Measurements from ENCODE around the gene NDUFA7. TPM values are rescaled to one million over a fixed set of nuclear protein-coding genes. Genes with fewer than 3 reads are reported as not detected.
"Not testable (repeated sequence)": the region's sequence is repeated elsewhere in the genome, so short reads cannot be mapped to it uniquely, and the experiment has no call there.

The NDUFA7 gene
- total and polyA plus RNA-seq, 4 donors: 18.9 to 53.0 (median 26.7) TPM

DNA sequence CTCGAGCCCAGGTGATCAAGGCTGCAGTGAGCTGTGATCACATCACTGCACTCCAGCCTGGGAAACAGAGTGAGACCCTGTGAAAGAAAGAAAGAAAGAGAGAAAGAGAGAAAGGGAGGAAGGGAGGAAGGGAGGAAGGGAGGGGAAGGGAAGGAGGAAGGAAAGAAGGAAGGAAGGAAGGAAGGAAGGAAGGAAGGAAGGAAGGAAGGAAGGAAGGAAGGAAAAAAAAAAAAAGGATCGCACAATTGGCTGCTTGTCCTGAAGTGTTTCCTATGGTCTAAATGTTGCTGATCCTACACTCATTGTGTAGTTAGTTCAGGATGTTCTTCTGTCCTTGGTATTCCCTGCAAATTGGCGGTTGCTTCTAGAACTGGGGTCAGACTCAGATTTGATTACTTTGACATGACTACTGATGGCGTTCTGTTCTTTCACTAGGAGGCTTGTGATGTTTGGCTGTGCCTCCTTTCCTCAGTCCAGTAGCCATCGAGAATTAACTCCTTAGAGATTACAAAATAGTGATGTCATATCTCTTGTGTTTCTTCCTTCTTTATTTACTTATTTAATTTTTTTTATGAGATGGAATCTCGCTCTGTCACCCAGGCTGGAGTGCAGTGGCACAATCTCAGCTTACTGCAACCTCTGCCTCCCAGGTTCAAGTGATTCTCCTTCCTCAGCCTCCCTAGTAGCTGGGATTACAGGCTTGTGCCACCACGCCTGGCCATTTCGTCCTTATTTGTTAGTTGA lies 28.6 kb upstream of the NDUFA7 start:
- intact Hi-C loops (cut with DNase I): loop anchor here (5.0 to 10.0 kb wide), 2 partner anchors 158 to 225 kb away; partner anchors contain the start of gene MYO1F (in 1 of the 2)
- 54 to 65% methylated on average over 8 of the region's 8 CpGs for WGBS, 2 donors
- not testable (repeated sequence) for DNase-seq

GRCh38 chr19:8343483-8343844 lies 22.3 kb upstream of the NDUFA7 start:
- H3K4me3 ChIP-seq (ENCODE audit: low read length in 2 of 2): no peak overlapping the region
- H3K27me3 ChIP-seq (ENCODE audit: control insufficient read depth in 1 of 2, insufficient read depth in 2 of 2, low read length in 1 of 2): no peaks in the 10 kb centered on the region
- H3K4me1 ChIP-seq (ENCODE audit: control insufficient read depth in 1 of 2, insufficient read depth in 2 of 2, low read length in 2 of 2): no peaks in the 10 kb centered on the region
- DNase-seq (no peak), ATAC-seq (ENCODE audit: low FRiP score) (no peak)
- H3K36me3 ChIP-seq (ENCODE audit: control insufficient read depth in 1 of 2, insufficient read depth in 2 of 2, low read length in 1 of 2): no peaks in the 10 kb centered on the region
- intact Hi-C loops (cut with DNase I): no loop called here
- WGBS, 2 donors: 35 to 42% methylated on average over 11 of the region's 11 CpGs
- H3K27ac ChIP-seq (ENCODE audit: low read depth in 1 of 2, low read length in 2 of 2): no peak overlapping the region
- no peaks in the 10 kb centered on the region for H3K9me3 ChIP-seq (ENCODE audit: control insufficient read depth, low read length)

More for the DNA sequence above, 28.6 kb upstream of the NDUFA7 start:
- H3K27me3 ChIP-seq (ENCODE audit: control insufficient read depth in 1 of 2, insufficient read depth in 2 of 2, low read length in 1 of 2); H3K27ac ChIP-seq (ENCODE audit: low read depth in 1 of 2, low read length in 2 of 2); ATAC-seq (ENCODE audit: low FRiP score); H3K9me3 ChIP-seq (ENCODE audit: control insufficient read depth, low read length); H3K36me3 ChIP-seq (ENCODE audit: control insufficient read depth in 1 of 2, insufficient read depth in 2 of 2, low read length in 1 of 2); H3K4me3 ChIP-seq (ENCODE audit: low read length in 2 of 2); H3K4me1 ChIP-seq (ENCODE audit: control insufficient read depth in 1 of 2, insufficient read depth in 2 of 2, low read length in 2 of 2): not testable (repeated sequence)

DNA sequence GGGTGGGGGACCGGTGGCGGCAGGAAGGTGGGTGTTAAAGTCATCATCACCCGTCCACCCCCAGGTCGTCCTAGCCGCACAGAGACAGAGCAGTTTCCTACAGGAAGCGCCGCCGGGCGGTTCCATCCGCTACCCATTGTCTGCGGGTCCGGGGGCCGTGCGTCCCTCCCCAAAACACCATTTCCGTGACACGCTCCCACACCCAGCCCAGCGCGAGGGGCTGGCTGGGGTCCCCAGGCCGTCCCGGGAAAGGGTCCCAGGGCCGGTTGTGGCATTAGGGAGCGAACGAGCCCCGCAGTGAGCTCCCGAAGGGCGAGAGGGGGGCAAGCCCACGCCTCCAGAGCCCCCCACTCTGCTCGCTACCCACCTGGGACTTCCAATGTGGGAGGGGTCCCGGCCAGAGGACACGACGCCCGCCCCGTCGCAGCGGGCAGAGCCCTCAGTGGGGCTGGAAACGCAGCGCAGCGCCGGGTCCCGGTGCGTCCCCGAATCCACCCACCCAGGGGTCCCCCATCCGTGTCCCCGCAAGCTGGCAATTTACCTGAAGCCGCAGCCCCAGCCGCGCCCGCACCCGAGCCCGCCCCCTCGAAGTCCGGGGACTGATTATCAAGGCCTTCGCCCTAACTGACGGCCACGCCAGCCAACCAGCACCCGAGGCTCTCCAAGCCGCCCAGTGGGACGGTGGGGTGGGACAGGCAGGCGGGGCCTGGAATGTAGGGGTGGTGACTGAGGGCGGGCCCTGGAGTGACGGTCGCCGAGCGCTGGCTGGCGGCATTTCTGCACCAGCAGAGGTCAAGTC lies 21.7 kb upstream of the NDUFA7 start, which contains the start of gene KANK3:
Gene KANK3, minus strand, starts transcription at position 579 of the 799 bp plus-strand sequence. CDS start 5,434 bp downstream, outside the sequence.
- 3 to 5% methylated on average over 56 to 65 of the region's 65 CpGs for WGBS, 2 donors
- peak; percentile 95 for ATAC-seq (ENCODE audit: low FRiP score)
- H3K27ac ChIP-seq (ENCODE audit: low read depth in 1 of 2, low read length in 2 of 2): no peak within 1 kb of the TSS

DNA sequence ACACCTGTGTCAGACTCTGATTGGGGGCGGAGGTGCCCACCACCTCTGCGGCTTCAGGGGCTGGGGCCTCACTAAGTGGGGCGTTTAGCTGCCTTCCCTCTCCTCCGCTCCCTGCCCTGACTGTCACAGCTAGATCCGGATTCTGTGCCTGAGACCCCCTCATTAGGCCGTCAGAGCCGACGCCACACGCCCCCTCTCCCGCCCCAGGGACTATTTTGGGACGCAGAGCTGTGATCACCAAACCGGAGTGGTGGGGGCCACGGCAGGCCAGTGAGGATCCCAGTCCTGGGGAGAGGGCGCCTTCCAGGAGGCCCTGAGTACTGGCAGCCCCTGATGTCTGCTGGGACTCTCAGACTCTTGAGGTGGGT lies 21.1 kb upstream of the NDUFA7 start:
- H3K4me1 ChIP-seq (ENCODE audit: control insufficient read depth in 1 of 2, insufficient read depth in 2 of 2, low read length in 2 of 2): no peaks in the 10 kb centered on the region
- peak; percentile 55 for ATAC-seq (ENCODE audit: low FRiP score)
- no peak overlapping the region for H3K4me3 ChIP-seq (ENCODE audit: low read length in 2 of 2)
- no peak for DNase-seq
- H3K36me3 ChIP-seq (ENCODE audit: control insufficient read depth in 1 of 2, insufficient read depth in 2 of 2, low read length in 1 of 2): no peaks in the 10 kb centered on the region
- no peaks in the 10 kb centered on the region for H3K9me3 ChIP-seq (ENCODE audit: control insufficient read depth, low read length)
- WGBS, 2 donors: 31 to 37% methylated on average over 14 of the region's 14 CpGs
- no peak overlapping the region for H3K27ac ChIP-seq (ENCODE audit: low read depth in 1 of 2, low read length in 2 of 2)
- no peaks in the 10 kb centered on the region for H3K27me3 ChIP-seq (ENCODE audit: control insufficient read depth in 1 of 2, insufficient read depth in 2 of 2, low read length in 1 of 2)
- intact Hi-C loops (cut with DNase I): no loop called here

More for the DNA sequence above, 21.7 kb upstream of the NDUFA7 start, which contains the start of gene KANK3:
- Histone ChIP-seq H3K9me3 (ENCODE audit: control insufficient read depth, low read length) (no peaks in the 10 kb centered on the region), H3K4me1 (ENCODE audit: control insufficient read depth in 1 of 2, insufficient read depth in 2 of 2, low read length in 2 of 2) (no peaks in the 10 kb centered on the region), H3K27me3 (ENCODE audit: control insufficient read depth in 1 of 2, insufficient read depth in 2 of 2, low read length in 1 of 2) (no peaks in the 10 kb centered on the region), H3K4me3 (ENCODE audit: low read length in 2 of 2) (no peak within 1 kb of the TSS), H3K36me3 (ENCODE audit: control insufficient read depth in 1 of 2, insufficient read depth in 2 of 2, low read length in 1 of 2) (no peaks in the 10 kb centered on the region)
- intact Hi-C loops (cut with DNase I): no loop called here
- DNase-seq: peak; percentile 96 to 98

GRCh38 chr19:8341504-8341903 lies 20.3 kb upstream of the NDUFA7 start:
- DNase-seq; H3K27ac ChIP-seq (ENCODE audit: low read depth in 1 of 2, low read length in 2 of 2); intact Hi-C loops (cut with DNase I); H3K4me1 ChIP-seq (ENCODE audit: control insufficient read depth in 1 of 2, insufficient read depth in 2 of 2, low read length in 2 of 2); H3K9me3 ChIP-seq (ENCODE audit: control insufficient read depth, low read length); ATAC-seq (ENCODE audit: low FRiP score); H3K4me3 ChIP-seq (ENCODE audit: low read length in 2 of 2); H3K36me3 ChIP-seq (ENCODE audit: control insufficient read depth in 1 of 2, insufficient read depth in 2 of 2, low read length in 1 of 2); H3K27me3 ChIP-seq (ENCODE audit: control insufficient read depth in 1 of 2, insufficient read depth in 2 of 2, low read length in 1 of 2): not testable (repeated sequence)
- WGBS, 2 donors: 95 to 97% methylated on average over 4 of the region's 4 CpGs

DNA sequence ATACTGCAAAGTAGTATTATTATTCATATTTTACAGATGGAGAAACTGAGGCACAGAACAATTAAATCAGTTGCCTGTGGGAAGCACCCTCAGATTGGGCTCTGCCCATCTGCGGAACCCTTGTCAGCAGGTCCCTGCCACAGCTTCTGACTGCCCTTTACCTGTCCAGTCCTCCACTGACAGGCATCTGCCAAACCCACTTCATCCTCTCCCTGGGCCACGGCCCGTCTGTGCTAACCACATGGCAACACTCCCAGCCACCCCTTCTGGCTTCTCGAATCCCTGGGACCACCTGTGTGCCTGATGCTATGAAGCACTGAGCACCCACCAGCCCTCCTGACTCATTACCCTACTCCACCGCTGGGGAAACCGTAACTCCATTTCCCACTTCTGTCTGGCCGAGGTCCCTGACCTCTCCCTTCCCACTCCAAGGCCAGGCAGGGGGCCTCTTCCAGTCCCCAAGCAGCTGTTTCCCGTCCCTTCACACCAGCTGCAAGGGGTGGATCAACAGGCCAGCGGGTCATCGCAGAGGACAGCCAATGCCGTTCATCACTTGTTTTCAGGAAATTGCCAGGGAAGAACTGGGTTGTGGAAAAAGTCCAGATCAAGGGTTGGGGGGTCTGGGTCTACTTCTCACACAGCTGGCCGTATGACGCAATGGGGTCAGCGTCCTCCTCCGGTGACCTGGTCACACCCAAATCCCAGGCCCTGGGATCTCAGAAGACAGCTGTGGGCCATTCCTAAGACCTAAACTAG lies 19.3 kb upstream of the NDUFA7 start:
- intact Hi-C loops (cut with DNase I): no loop called here
- no peak overlapping the region for H3K4me3 ChIP-seq (ENCODE audit: low read length in 2 of 2)

GRCh38 chr19:8338835-8339234 lies 17.7 kb upstream of the NDUFA7 start:
- ATAC-seq (ENCODE audit: low FRiP score) (no peak), DNase-seq (no peak)
- Histone ChIP-seq H3K27ac (ENCODE audit: low read depth in 1 of 2, low read length in 2 of 2) (no peak overlapping the region), H3K27me3 (ENCODE audit: control insufficient read depth in 1 of 2, insufficient read depth in 2 of 2, low read length in 1 of 2) (no peaks in the 10 kb centered on the region), H3K4me3 (ENCODE audit: low read length in 2 of 2) (no peak overlapping the region), H3K4me1 (ENCODE audit: control insufficient read depth in 1 of 2, insufficient read depth in 2 of 2, low read length in 2 of 2) (no peaks in the 10 kb centered on the region), H3K9me3 (ENCODE audit: control insufficient read depth, low read length) (no peaks in the 10 kb centered on the region), H3K36me3 (ENCODE audit: control insufficient read depth in 1 of 2, insufficient read depth in 2 of 2, low read length in 1 of 2) (no peaks in the 10 kb centered on the region)
- WGBS, 2 donors: 62 to 82% methylated on average over 6 of the region's 6 CpGs
- intact Hi-C loops (cut with DNase I): no loop called here

More for the DNA sequence above, 19.3 kb upstream of the NDUFA7 start:
- Histone ChIP-seq H3K27ac (ENCODE audit: low read depth in 1 of 2, low read length in 2 of 2) (no peak overlapping the region), H3K4me1 (ENCODE audit: control insufficient read depth in 1 of 2, insufficient read depth in 2 of 2, low read length in 2 of 2) (no peaks in the 10 kb centered on the region), H3K9me3 (ENCODE audit: control insufficient read depth, low read length) (no peaks in the 10 kb centered on the region), H3K27me3 (ENCODE audit: control insufficient read depth in 1 of 2, insufficient read depth in 2 of 2, low read length in 1 of 2) (no peaks in the 10 kb centered on the region), H3K36me3 (ENCODE audit: control insufficient read depth in 1 of 2, insufficient read depth in 2 of 2, low read length in 1 of 2) (no peaks in the 10 kb centered on the region)
- 30 to 31% methylated on average over 15 of the region's 15 CpGs for WGBS, 2 donors
- DNase-seq: no peak
- ATAC-seq (ENCODE audit: low FRiP score): peak; percentile 11

DNA sequence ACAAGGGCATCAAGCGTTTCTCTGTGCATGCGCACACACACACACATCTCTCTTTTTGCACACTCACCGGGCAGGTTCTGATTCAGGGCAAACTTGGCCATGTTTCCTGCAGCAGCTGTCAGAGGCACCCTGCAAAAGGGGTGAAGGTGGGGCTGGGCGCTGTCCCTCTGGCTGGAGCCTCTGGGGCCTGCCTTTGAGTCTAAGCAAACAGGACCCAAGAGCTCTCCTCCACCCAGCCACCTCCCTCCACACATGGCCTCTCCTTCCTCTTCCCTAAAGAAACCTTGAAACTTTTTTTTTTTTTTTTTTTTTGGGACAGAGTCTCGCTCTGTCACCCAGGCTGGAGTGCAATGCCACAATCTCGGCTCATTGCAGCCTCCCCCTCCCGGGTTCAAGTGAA lies 16.6 kb upstream of the NDUFA7 start:
- Histone ChIP-seq H3K27ac (ENCODE audit: low read depth in 1 of 2, low read length in 2 of 2) (no peak overlapping the region), H3K36me3 (ENCODE audit: control insufficient read depth in 1 of 2, insufficient read depth in 2 of 2, low read length in 1 of 2) (no peaks in the 10 kb centered on the region), H3K27me3 (ENCODE audit: control insufficient read depth in 1 of 2, insufficient read depth in 2 of 2, low read length in 1 of 2) (no peaks in the 10 kb centered on the region), H3K4me3 (ENCODE audit: low read length in 2 of 2) (no peak overlapping the region), H3K9me3 (ENCODE audit: control insufficient read depth, low read length) (no peaks in the 10 kb centered on the region), H3K4me1 (ENCODE audit: control insufficient read depth in 1 of 2, insufficient read depth in 2 of 2, low read length in 2 of 2) (no peaks in the 10 kb centered on the region)
- ATAC-seq (ENCODE audit: low FRiP score) (no peak), DNase-seq (no peak)
- WGBS, 2 donors: 84 to 85% methylated on average over 7 of the region's 7 CpGs
- intact Hi-C loops (cut with DNase I): no loop called here

Measured in aorta (tissue), 5 donors.